Heart left ventricle (tissue), 16 donors: ENCODE data around the gene RPP25L. TPM values are rescaled to one million over a fixed set of nuclear protein-coding genes. Genes with fewer than 3 reads are reported as not detected.
A peak's percentile ranks its signal among the peaks of the same experiment; 100 is the strongest.

Experiments
- ATAC-seq, 4 donors: fragments of 200-7000 bp; cut with Tn5 transposase; one replicate each; pipeline ENCODE4 v1.9.1; 2020 to 2022; ENCODE audit warnings: moderate library complexity in 4 of 4, mild to moderate bottlenecking in 3 of 4, moderate number of reproducible peaks in 1 of 4
- DNase-seq, 5 donors: peaks; one replicate each; pipeline ENCODE4 v3.0.0-alpha.2; 2020
- H3K27ac ChIP-seq, 12 donors: fragments of 200-600 bp; sonication (generic) in 4 of 12; one replicate each; pipeline versions ENCODE4 v1.5.0 to v1.8.0; 2016 to 2022; ENCODE audit warnings: mild to moderate bottlenecking in 2 of 12
- H3K27me3 ChIP-seq, 9 donors: fragments of 200-600 bp; sonication (generic) in 2 of 9; one replicate each; pipeline versions ENCODE4 v1.5.1 to v1.8.0; 2016 to 2022; ENCODE audit warnings: mild to moderate bottlenecking in 3 of 9
- H3K36me3 ChIP-seq, 9 donors: fragments of 200-600 bp; sonication (generic) in 2 of 9; one replicate each; pipeline versions ENCODE4 v1.5.0 to v1.8.0; 2018 to 2022; ENCODE audit warnings: mild to moderate bottlenecking in 2 of 9
- H3K4me1 ChIP-seq, 12 donors: fragments of 200-600 bp; sonication (generic) in 4 of 12; one replicate each; pipeline versions ENCODE4 v1.5.0 to v1.8.0; 2016 to 2022; ENCODE audit warnings: mild to moderate bottlenecking in 3 of 12
- H3K4me3 ChIP-seq, 12 donors: fragments of 200-600 bp; sonication (generic) in 4 of 12; one replicate each; pipeline versions ENCODE4 v1.5.0 to v1.8.0; 2017 to 2022; ENCODE audit warnings: mild to moderate bottlenecking in 9 of 12, moderate library complexity in 4 of 12
- H3K9me3 ChIP-seq, 12 donors: fragments of 200-600 bp; sonication (generic) in 4 of 12; one replicate each; pipeline versions ENCODE4 v1.5.0 to v1.8.0; 2016 to 2022; ENCODE audit warnings: mild to moderate bottlenecking in 1 of 12
- POLR2A ChIP-seq, 2 donors: fragments of 450-650 bp; IDR thresholded peaks; one replicate each; pipeline ENCODE4 v1.6.1; 2017; ENCODE audit warnings: antibody characterized with exemption in 2 of 2, mild to moderate bottlenecking in 2 of 2, moderate library complexity in 2 of 2
- WGBS, 4 donors: extraction: QIAGEN DNeasy Blood & Tissue Kit in 2 of 4; methylation state at CpG; one replicate each; pipeline versions ENCODE4 v1.1.5 to v1.1.7; 2013 to 2018; 5-methylcytosine and 5-hydroxymethylcytosine counted together
- intact Hi-C, 10 donors: fragments of 100-400 bp; cut with DNase I; formaldehyde crosslinking; loops; one replicate each; pipeline versions ENCODE4 v1.11.1 to v1.14.2; 2022
- polyA plus RNA-seq, 2 donors: library from polyadenylated mRNA; stranded (reverse); fragments of 200-250 nt; gene quantifications; one replicate each; pipeline ENCODE4 v1.2.3, GENCODE V29; 2013
- total RNA-seq, 9 donors: library from RNA; depleted of rRNA in 2 of 9; stranded (reverse); fragments of >200 nt in 2 of 9; fragmentation: NEBNext Ultra II Directional in 3 of 9; extraction: Animal tissue kit (Norgen Biotek cat#: 25700) in 3 of 9; gene quantifications; one replicate each; pipeline versions ENCODE4 v1.1.0 to v1.2.4, GENCODE V29; 2016 to 2023
- TF ChIP-seq, protein P1 (sequence below), 12 donors: fragments of 200-600 bp; sonication (generic) in 4 of 12; IDR thresholded peaks; one replicate each; pipeline versions ENCODE4 v1.5.0 to v1.8.0; 2018 to 2022; ENCODE audit warnings: antibody characterized with exemption in 12 of 12, mild to moderate bottlenecking in 5 of 12
- donor health status: ischemic (EF 13 %, LVEDD 7.1; RV severe dilation, severe dysfunction).
- donor health status: healthy with polysubstance abuse.
- donor health status: DM: no; HTN: yes; CAD: no.
- donor health status: DM: no; HTN: no; CAD: no.
- donor health status: ischemic (EF 25% LVEDD 6.9; RV normal size, moderate dysfunction).
- donor health status: ischemic (EF 25% LVEDD 5.7; RV mildly dilated, moderate dysfunction).
- donor health status: healthy.
- donor health status: DM: yes; HTN: yes; CAD: no.
- donor health status: ischemic (EF 35%, LVEDD 5.7; RV mildly dilated, moderate dysfunction).
- donor health status: nonischemic (EF 11% LVEDD 7.7; RV severe dilation, severe dysfunction).
- donor health status: DM: yes; HTN: yes; CAD: no.
- donor health status: PGD.
- donor health status: ischemic (EF 29% LVEDD 5.4; RV normal size, mild dysfunction).
- donor health status: nonischemic (EF 23%, LVEDD 6.1; RV moderate dilation, normal function).

The RPP25L gene
- total and polyA plus RNA-seq, 11 donors, result 22.5 to 79.2 (median 38.3) TPM

DNA sequence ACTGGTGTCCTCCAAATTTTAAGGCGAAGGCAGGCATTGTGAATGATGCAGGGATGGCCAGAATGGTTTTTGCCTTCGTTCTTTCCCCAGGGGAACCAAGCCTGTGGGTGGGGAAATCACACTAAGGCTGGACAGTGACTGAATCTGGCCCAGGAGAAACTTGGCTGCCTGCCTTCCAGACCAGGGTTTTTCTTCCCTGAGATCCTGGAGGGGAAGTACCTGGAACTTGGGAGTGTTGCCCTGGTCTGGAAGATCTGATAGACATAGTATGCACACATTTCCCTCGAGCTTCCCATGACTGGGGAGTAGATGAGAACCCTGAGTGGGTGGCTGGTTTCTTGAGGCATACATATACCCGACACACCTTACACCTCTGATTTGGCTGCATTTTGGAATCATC is 39.4 kb upstream of the RPP25L start:
- peaks cover 0 to 29% (median 22%) of the 10 kb centered on the region in 9 donors for H3K36me3 ChIP-seq
- peak overlapping the region in 11 of 12 donors; percentile 6 to 65 (median 56) for H3K4me3 ChIP-seq
- H3K27me3 ChIP-seq, result no peaks in the 10 kb centered on the region
- intact Hi-C loops, result loop anchor here in 1 of 10 donors (5.0 kb wide), 1 partner anchor 51 kb away; no protein-coding TSS in a partner anchor
- peak overlapping the region; percentile 74 to 95 (median 86) for H3K27ac ChIP-seq
- 21 to 38% (median 28%) methylated on average over 3 to 4 of the region's 4 CpGs for WGBS, 4 donors
- ATAC-seq (no peak), DNase-seq (peak in 3 of 5 donors; percentile 43 to 59 (median 55))
- no peaks in the 10 kb centered on the region for H3K9me3 ChIP-seq
- peaks cover 7 to 77% (median 64%) of the 10 kb centered on the region in 12 donors for H3K4me1 ChIP-seq
- TF ChIP-seq, protein P1, sequence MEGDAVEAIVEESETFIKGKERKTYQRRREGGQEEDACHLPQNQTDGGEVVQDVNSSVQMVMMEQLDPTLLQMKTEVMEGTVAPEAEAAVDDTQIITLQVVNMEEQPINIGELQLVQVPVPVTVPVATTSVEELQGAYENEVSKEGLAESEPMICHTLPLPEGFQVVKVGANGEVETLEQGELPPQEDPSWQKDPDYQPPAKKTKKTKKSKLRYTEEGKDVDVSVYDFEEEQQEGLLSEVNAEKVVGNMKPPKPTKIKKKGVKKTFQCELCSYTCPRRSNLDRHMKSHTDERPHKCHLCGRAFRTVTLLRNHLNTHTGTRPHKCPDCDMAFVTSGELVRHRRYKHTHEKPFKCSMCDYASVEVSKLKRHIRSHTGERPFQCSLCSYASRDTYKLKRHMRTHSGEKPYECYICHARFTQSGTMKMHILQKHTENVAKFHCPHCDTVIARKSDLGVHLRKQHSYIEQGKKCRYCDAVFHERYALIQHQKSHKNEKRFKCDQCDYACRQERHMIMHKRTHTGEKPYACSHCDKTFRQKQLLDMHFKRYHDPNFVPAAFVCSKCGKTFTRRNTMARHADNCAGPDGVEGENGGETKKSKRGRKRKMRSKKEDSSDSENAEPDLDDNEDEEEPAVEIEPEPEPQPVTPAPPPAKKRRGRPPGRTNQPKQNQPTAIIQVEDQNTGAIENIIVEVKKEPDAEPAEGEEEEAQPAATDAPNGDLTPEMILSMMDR (IDR thresholded peaks at IDR 0.05), result no peak
- no peak for TF ChIP-seq POLR2A (IDR thresholded peaks at IDR 0.05)

DNA sequence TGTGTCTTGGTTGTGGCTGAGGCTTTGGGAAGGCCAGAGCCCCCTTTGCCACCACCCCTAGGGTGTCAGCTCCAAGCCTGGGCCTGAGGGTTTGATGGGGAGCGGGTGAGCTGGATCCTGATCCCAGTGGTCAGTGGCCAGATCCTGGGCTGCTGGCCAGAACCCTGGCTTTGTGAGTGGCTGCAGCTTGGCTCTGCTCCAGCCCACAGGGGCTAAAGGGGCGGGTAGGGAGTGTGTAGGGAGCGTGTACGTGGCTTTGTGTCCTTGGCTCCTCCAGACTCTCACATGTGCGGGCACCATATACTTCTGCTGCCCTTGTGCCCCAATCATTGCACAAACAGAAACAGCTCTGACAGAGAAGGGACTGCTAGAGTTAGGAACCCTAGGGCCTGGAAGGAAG is 38.9 kb upstream of the RPP25L start:
- ATAC-seq (no peak), DNase-seq (no peak)
- Histone ChIP-seq H3K27ac (peak overlapping the region in 7 of 12 donors; percentile 80 to 90 (median 86)), H3K4me1 (peaks cover 7 to 77% (median 67%) of the 10 kb centered on the region in 12 donors), H3K27me3 (no peaks in the 10 kb centered on the region), H3K9me3 (no peaks in the 10 kb centered on the region), H3K4me3 (no peak overlapping the region), H3K36me3 (peaks cover 0 to 29% (median 21%) of the 10 kb centered on the region in 9 donors)
- 40 to 62% (median 53%) methylated on average over 4 to 5 of the region's 5 CpGs for WGBS, 4 donors
- TF ChIP-seq, protein P1 (IDR thresholded peaks at IDR 0.05), result no peak
- no peak for TF ChIP-seq POLR2A (IDR thresholded peaks at IDR 0.05)
- intact Hi-C loops, result loop anchor here in 1 of 10 donors (5.0 kb wide), 1 partner anchor 51 kb away; no protein-coding TSS in a partner anchor

DNA sequence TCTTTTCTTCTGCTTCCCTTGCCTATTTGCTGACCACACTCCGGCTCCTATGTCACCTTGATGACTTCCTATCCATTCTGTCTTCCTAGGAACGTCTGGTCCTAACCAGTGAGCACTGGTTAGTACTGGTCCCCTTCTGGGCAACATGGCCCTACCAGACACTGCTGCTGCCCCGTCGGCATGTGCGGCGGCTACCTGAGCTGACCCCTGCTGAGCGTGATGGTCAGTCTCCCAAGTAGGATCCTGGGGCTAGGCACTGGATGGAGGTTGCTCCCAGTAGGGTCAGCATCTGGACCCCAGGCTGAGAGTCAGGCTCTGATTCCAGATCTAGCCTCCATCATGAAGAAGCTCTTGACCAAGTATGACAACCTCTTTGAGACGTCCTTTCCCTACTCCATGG is 36.8 kb upstream of the RPP25L start:
- Histone ChIP-seq H3K27ac (peak overlapping the region in 1 of 12 donors; percentile 94), H3K4me3 (no peak overlapping the region), H3K4me1 (peaks cover 7 to 55% (median 47%) of the 10 kb centered on the region in 12 donors), H3K9me3 (no peaks in the 10 kb centered on the region), H3K36me3 (peaks cover 0 to 29% (median 21%) of the 10 kb centered on the region in 9 donors), H3K27me3 (no peaks in the 10 kb centered on the region)
- DNase-seq (no peak), ATAC-seq (no peak)
- intact Hi-C loops, result no loop called here
- TF ChIP-seq, protein P1 (IDR thresholded peaks at IDR 0.05), result no peak
- no peak for TF ChIP-seq POLR2A (IDR thresholded peaks at IDR 0.05)
- WGBS, 4 donors, result 82 to 91% (median 85%) methylated on average over 8 of the region's 8 CpGs

DNA sequence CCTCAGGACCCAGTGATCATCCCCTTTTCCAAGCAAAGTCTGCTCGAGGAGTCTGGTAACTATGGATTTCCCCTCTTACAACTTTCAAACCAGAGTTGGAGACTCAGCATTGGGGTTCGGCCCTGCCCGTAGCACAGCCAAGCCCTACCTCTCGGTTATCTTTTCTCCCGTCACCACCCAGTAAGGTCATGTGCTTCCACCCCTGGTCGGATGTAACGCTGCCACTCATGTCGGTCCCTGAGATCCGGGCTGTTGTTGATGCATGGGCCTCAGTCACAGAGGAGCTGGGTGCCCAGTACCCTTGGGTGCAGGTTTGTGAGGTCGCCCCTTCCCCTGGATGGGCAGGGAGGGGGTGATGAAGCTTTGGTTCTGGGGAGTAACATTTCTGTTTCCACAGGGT is 35.8 kb upstream of the RPP25L start:
- Histone ChIP-seq H3K27me3 (no peaks in the 10 kb centered on the region), H3K27ac (peak overlapping the region in 10 of 12 donors; percentile 87 to 96 (median 93)), H3K4me3 (peak overlapping the region; percentile 38 to 96 (median 80)), H3K9me3 (no peaks in the 10 kb centered on the region), H3K36me3 (peaks cover 0 to 29% (median 21%) of the 10 kb centered on the region in 9 donors), H3K4me1 (peaks cover 3 to 45% (median 38%) of the 10 kb centered on the region in 12 donors)
- 40 to 54% (median 48%) methylated on average over 9 to 10 of the region's 10 CpGs for WGBS, 4 donors
- intact Hi-C loops, result no loop called here
- DNase-seq (no peak), ATAC-seq (no peak)
- no peak for TF ChIP-seq POLR2A (IDR thresholded peaks at IDR 0.05)
- TF ChIP-seq, protein P1 (IDR thresholded peaks at IDR 0.05), result no peak
